22Rv1 (cell line): ENCODE results near the gene LCN9.
"Not testable (repeated sequence)": the region's sequence is repeated elsewhere in the genome, so short reads cannot be mapped to it uniquely, and the experiment has no call there.

Experiments
- H3K27ac ChIP-seq: fragments of 450-650 bp; 2 replicates; pipeline ENCODE4 v1.5.1; 2017
- ZFX ChIP-seq: fragments of 450-650 bp; IDR thresholded peaks from 2 replicates; pipeline ENCODE4 v1.6.1; 2017; ENCODE audit warnings: antibody characterized with exemption, borderline replicate concordance
- TF ChIP-seq, protein P1 (sequence below): fragments of 450-650 bp; IDR thresholded peaks from 2 replicates; pipeline ENCODE4 v1.5.1; 2017; ENCODE audit warnings: mild to moderate bottlenecking

Gene LCN9

GRCh38 chr9:135632841-135633240, 30.3 kb upstream of the LCN9 start:
- H3K27ac ChIP-seq: no peak overlapping the region
- TF ChIP-seq, protein P1, sequence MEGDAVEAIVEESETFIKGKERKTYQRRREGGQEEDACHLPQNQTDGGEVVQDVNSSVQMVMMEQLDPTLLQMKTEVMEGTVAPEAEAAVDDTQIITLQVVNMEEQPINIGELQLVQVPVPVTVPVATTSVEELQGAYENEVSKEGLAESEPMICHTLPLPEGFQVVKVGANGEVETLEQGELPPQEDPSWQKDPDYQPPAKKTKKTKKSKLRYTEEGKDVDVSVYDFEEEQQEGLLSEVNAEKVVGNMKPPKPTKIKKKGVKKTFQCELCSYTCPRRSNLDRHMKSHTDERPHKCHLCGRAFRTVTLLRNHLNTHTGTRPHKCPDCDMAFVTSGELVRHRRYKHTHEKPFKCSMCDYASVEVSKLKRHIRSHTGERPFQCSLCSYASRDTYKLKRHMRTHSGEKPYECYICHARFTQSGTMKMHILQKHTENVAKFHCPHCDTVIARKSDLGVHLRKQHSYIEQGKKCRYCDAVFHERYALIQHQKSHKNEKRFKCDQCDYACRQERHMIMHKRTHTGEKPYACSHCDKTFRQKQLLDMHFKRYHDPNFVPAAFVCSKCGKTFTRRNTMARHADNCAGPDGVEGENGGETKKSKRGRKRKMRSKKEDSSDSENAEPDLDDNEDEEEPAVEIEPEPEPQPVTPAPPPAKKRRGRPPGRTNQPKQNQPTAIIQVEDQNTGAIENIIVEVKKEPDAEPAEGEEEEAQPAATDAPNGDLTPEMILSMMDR: no peak
- no peak for TF ChIP-seq ZFX

- H3K27ac ChIP-seq: not testable (repeated sequence)
Observed at GRCh38 chr9:135636930-135637530, 26.1 kb upstream of the LCN9 start.

GRCh38 chr9:135639196-135639595, 23.9 kb upstream of the LCN9 start, which contains the start of gene GLT6D1:
TSS of gene GLT6D1 (minus strand) at chr9:135639540. CDS start at chr9:135639187, 353 bp downstream.
- no peak within 1 kb of the TSS for H3K27ac ChIP-seq
- TF ChIP-seq, protein P1: no peak
- TF ChIP-seq ZFX: no peak

DNA sequence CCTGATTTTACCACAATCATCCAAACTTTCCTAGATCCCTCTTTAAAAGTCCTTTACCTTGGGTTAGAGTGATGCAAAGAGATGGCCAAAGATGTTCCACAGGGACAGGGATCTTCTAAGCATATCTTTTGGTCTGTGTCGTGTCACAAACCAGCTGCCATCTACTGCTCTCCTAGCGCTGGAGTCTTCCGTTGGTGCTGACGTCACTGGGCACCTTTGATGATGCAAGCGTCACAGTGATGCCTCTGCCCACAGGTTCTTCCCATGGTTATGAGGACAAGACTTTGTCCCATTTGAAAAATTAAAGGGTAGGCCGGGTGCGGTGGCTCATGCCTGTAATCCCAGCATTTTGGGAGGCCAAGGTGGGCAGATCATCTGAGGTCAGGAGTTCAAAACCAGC, 22.1 kb upstream of the LCN9 start:
- TF ChIP-seq ZFX: no peak
- TF ChIP-seq, protein P1: no peak
- H3K27ac ChIP-seq: no peak overlapping the region

GRCh38 chr9:135641745-135642144, 21.4 kb upstream of the LCN9 start:
- no peak for TF ChIP-seq ZFX
- TF ChIP-seq, protein P1: no peak
- no peak overlapping the region for H3K27ac ChIP-seq

- H3K27ac ChIP-seq: no peak overlapping the region
- TF ChIP-seq, protein P1: no peak
- no peak for TF ChIP-seq ZFX
Observed at GRCh38 chr9:135644631-135645218, 18.4 kb upstream of the LCN9 start.

DNA sequence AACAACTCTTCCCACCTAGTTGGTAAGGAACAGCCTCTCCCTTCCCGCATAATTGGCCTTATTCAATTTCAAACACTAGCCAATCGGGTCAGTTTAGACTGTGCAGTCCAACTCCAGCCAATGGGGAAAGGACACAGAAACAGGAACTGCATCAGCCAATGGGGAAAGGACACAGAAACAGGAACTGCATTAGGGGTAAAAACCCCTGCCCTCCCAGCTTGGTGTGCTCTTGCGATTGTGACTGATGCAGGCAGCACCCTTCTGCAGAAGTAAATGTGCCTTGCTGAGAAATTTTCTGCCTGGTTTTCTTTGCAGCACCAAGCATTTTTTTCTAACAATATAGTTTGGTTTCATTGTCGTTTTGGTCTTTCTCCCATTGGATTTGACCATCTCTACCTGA, 15.2 kb upstream of the LCN9 start:
- TF ChIP-seq ZFX: no peak
- TF ChIP-seq, protein P1: no peak
- H3K27ac ChIP-seq: no peak overlapping the region
